Neuronal stem cell (in vitro differentiated cells): ENCODE data around the gene FYN.
A peak's percentile ranks its signal among the peaks of the same experiment; 100 is the strongest.

Source experiments
- DNase-seq: peaks from one replicate; pipeline ENCODE4 v3.0.0-alpha.2; 2013; ENCODE audit warnings: low spot score
- H2AFZ ChIP-seq: one replicate; pipeline ENCODE4 v1.6.1; 2013; ENCODE audit warnings: mild to moderate bottlenecking, low read length, inconsistent platforms
- H2AK5ac ChIP-seq: 2 replicates; pipeline ENCODE4 v1.6.1; 2013; ENCODE audit warnings: low read depth, mild to moderate bottlenecking, inconsistent platforms, low read length, moderate library complexity, mixed read lengths
- H2BK120ac ChIP-seq: 2 replicates; pipeline ENCODE4 v1.6.1; 2013; ENCODE audit warnings: low read depth, mild to moderate bottlenecking, inconsistent platforms, low read length, moderate library complexity, mixed read lengths
- H2BK12ac ChIP-seq: one replicate; pipeline ENCODE4 v1.6.1; 2013; ENCODE audit warnings: low read length, inconsistent platforms
- H2BK15ac ChIP-seq: 2 replicates; pipeline ENCODE4 v1.6.1; 2013; ENCODE audit warnings: mild to moderate bottlenecking, low read length, inconsistent platforms, mixed read lengths
- H2BK5ac ChIP-seq: one replicate; pipeline ENCODE4 v1.6.1; 2013; ENCODE audit warnings: inconsistent platforms, mild to moderate bottlenecking, low read length, moderate library complexity
- H3K14ac ChIP-seq: one replicate; pipeline ENCODE4 v1.6.1; 2013; ENCODE audit warnings: low read length, inconsistent platforms
- H3K18ac ChIP-seq: 2 replicates; pipeline ENCODE4 v1.6.1; 2013; ENCODE audit warnings: low read length, inconsistent platforms
- H3K23ac ChIP-seq: 2 replicates; pipeline ENCODE4 v1.6.1; 2013; ENCODE audit warnings: low read depth, mild to moderate bottlenecking, mixed read lengths, low read length, inconsistent platforms; ENCODE audit not compliant: poor library complexity
- H3K27ac ChIP-seq: replicated peaks from 3 replicates; pipeline ENCODE4 v1.5.1; 2013; ENCODE audit warnings: low read length, inconsistent platforms
- H3K27me3 ChIP-seq, 3 experiments: 2 replicates each; pipeline ENCODE4 v1.6.1; 2013; ENCODE audit warnings: low read length in 3 of 3, mild to moderate bottlenecking in 2 of 3, inconsistent platforms in 1 of 3, low read depth in 1 of 3, mixed read lengths in 1 of 3, moderate library complexity in 1 of 3; ENCODE audit not compliant: control insufficient read depth in 3 of 3, insufficient read depth in 3 of 3
- H3K36me3 ChIP-seq, 2 donors: replicated peaks in 1 of 2; 2 replicates each; pipeline ENCODE4 v1.6.1; 2013; ENCODE audit warnings: low read length in 2 of 2; ENCODE audit not compliant: control insufficient read depth in 2 of 2, insufficient read depth in 2 of 2
- H3K4ac ChIP-seq: 2 replicates; pipeline ENCODE4 v1.6.1; 2013; ENCODE audit warnings: inconsistent platforms, mild to moderate bottlenecking, low read length, moderate library complexity
- H3K4me1 ChIP-seq, 2 donors: 1 replicate in 1 of 2; 2 replicates in 1 of 2; pipeline ENCODE4 v1.6.1; 2013; ENCODE audit warnings: low read length in 2 of 2, low read depth in 1 of 2; ENCODE audit not compliant: control insufficient read depth in 2 of 2, insufficient read depth in 1 of 2
- H3K4me2 ChIP-seq: one replicate; pipeline ENCODE4 v1.6.1; 2013; ENCODE audit warnings: mild to moderate bottlenecking, low read length, inconsistent platforms; ENCODE audit not compliant: insufficient read depth, poor library complexity, severe bottlenecking
- H3K4me3 ChIP-seq, 2 donors: 2 replicates each; pipeline ENCODE4 v1.5.1; 2013; ENCODE audit warnings: low read length in 2 of 2, mild to moderate bottlenecking in 2 of 2, inconsistent platforms in 1 of 2, moderate library complexity in 1 of 2
- H3K79me1 ChIP-seq: one replicate; pipeline ENCODE4 v1.6.1; 2013; ENCODE audit warnings: low read depth, mild to moderate bottlenecking, inconsistent platforms, low read length, moderate library complexity
- H3K9ac ChIP-seq: one replicate; pipeline ENCODE4 v1.6.1; 2013; ENCODE audit warnings: mild to moderate bottlenecking, low read depth, low read length, inconsistent platforms; ENCODE audit not compliant: poor library complexity
- H3K9me3 ChIP-seq, 2 donors: replicated peaks in 1 of 2; 2 replicates each; pipeline versions ENCODE3 to v1.6.1; 2013; ENCODE audit warnings: low read length in 2 of 2, mild to moderate bottlenecking in 2 of 2, inconsistent platforms in 1 of 2, low read depth in 1 of 2, mixed read lengths in 1 of 2, moderate library complexity in 1 of 2; ENCODE audit not compliant: control insufficient read depth in 2 of 2, insufficient read depth in 1 of 2
- H4K8ac ChIP-seq: one replicate; pipeline ENCODE4 v1.6.1; 2013; ENCODE audit warnings: low read depth, mild to moderate bottlenecking, inconsistent platforms, low read length, moderate library complexity
- H4K91ac ChIP-seq: one replicate; pipeline ENCODE4 v1.6.1; 2013; ENCODE audit warnings: low read length, low read depth, mild to moderate bottlenecking, inconsistent platforms; ENCODE audit not compliant: poor library complexity
- WGBS, 2 donors: extraction: QIAGEN DNeasy Blood & Tissue Kit; methylation state at CpG; one replicate each; pipeline ENCODE4 v1.1.7; 2013; ENCODE audit warnings: missing lambda C conversion rate in 2 of 2, mixed read lengths in 1 of 2; ENCODE audit not compliant: insufficient read length in 2 of 2, insufficient replicate concordance in 1 of 2; ENCODE audit errors: extremely low coverage in 2 of 2; 5-methylcytosine and 5-hydroxymethylcytosine counted together

Gene FYN

GRCh38 chr6:111793711-111794111 is 79.5 kb downstream of the FYN start:
- peak overlapping the region; percentile 14 for H3K14ac ChIP-seq
- no peaks in the 10 kb centered on the region for H3K27me3 ChIP-seq
- H2BK12ac ChIP-seq: no peak overlapping the region
- no peak overlapping the region for H2BK15ac ChIP-seq
- DNase-seq: no peak
- no peak overlapping the region for H3K9ac ChIP-seq
- H4K8ac ChIP-seq: no peak overlapping the region
- H3K18ac ChIP-seq: peak overlapping the region; percentile 87
- H2BK5ac ChIP-seq: peak overlapping the region; percentile 18
- H2AFZ ChIP-seq: no peak overlapping the region
- H4K91ac ChIP-seq: no peak overlapping the region
- H3K36me3 ChIP-seq: peaks cover 0 to 35% of the 10 kb centered on the region in 2 donors
- H3K79me1 ChIP-seq: no peaks in the 10 kb centered on the region
- H3K23ac ChIP-seq: no peak overlapping the region
- H3K9me3 ChIP-seq: no peaks in the 10 kb centered on the region
- no peak overlapping the region for H2AK5ac ChIP-seq
- H3K4me1 ChIP-seq: peaks cover 22 to 25% of the 10 kb centered on the region in 2 donors
- peak overlapping the region; percentile 15 for H3K27ac ChIP-seq
- H3K4ac ChIP-seq: no peak overlapping the region
- H3K4me2 ChIP-seq: no peak overlapping the region
- H2BK120ac ChIP-seq: no peak overlapping the region
- H3K4me3 ChIP-seq: no peak overlapping the region
- no CpG with 5 or more reads among the region's 8 CpGs for whole genome bisulfite sequencing, 2 donors

GRCh38 chr6:111792914-111793700 is 80.1 kb downstream of the FYN start:
- DNase-seq: no peak
- Histone ChIP-seq H3K79me1 (no peaks in the 10 kb centered on the region), H3K27me3 (no peaks in the 10 kb centered on the region), H3K4me3 (no peak overlapping the region), H2BK120ac (no peak overlapping the region), H2AK5ac (no peak overlapping the region), H3K27ac (no peak overlapping the region), H2BK5ac (no peak overlapping the region), H3K4ac (no peak overlapping the region), H2AFZ (no peak overlapping the region), H4K91ac (no peak overlapping the region), H2BK15ac (no peak overlapping the region), H3K18ac (no peak overlapping the region), H3K9me3 (no peaks in the 10 kb centered on the region), H2BK12ac (no peak overlapping the region), H3K14ac (no peak overlapping the region), H4K8ac (no peak overlapping the region), H3K4me2 (no peak overlapping the region), H3K9ac (no peak overlapping the region), H3K23ac (no peak overlapping the region), H3K36me3 (peaks cover 0 to 30% of the 10 kb centered on the region in 2 donors), H3K4me1 (peaks cover 23 to 31% of the 10 kb centered on the region in 2 donors)
- WGBS, 2 donors: no CpG with 5 or more reads among the region's 10 CpGs

- Histone ChIP-seq H3K27me3 (no peaks in the 10 kb centered on the region), H4K91ac (no peak overlapping the region), H3K14ac (no peak overlapping the region), H3K79me1 (no peaks in the 10 kb centered on the region), H2BK5ac (no peak overlapping the region), H3K9me3 (no peaks in the 10 kb centered on the region), H2BK12ac (no peak overlapping the region), H3K4me2 (no peak overlapping the region), H3K4me3 (no peak overlapping the region), H4K8ac (no peak overlapping the region), H2BK120ac (no peak overlapping the region), H2AFZ (no peak overlapping the region), H3K9ac (no peak overlapping the region), H3K4ac (no peak overlapping the region), H3K4me1 (peaks cover 31 to 35% of the 10 kb centered on the region in 2 donors), H3K36me3 (peaks cover 0 to 34% of the 10 kb centered on the region in 2 donors), H3K23ac (no peak overlapping the region), H3K18ac (no peak overlapping the region), H2BK15ac (no peak overlapping the region), H2AK5ac (no peak overlapping the region), H3K27ac (no peak overlapping the region)
- no CpG with 5 or more reads among the region's 2 CpGs for WGBS, 2 donors
- no peak for DNase-seq
Measured at GRCh38 chr6:111792241-111792640, 81.0 kb downstream of the FYN start.

GRCh38 chr6:111791415-111791814 is 81.8 kb downstream of the FYN start:
- DNase-seq: no peak
- Histone ChIP-seq H3K4me1 (peaks cover 31 to 35% of the 10 kb centered on the region in 2 donors), H2AK5ac (no peak overlapping the region), H2BK120ac (no peak overlapping the region), H2BK15ac (no peak overlapping the region), H3K9me3 (no peaks in the 10 kb centered on the region), H3K4me2 (no peak overlapping the region), H2BK12ac (no peak overlapping the region), H3K18ac (no peak overlapping the region), H3K4me3 (no peak overlapping the region), H3K79me1 (no peaks in the 10 kb centered on the region), H3K9ac (no peak overlapping the region), H2AFZ (no peak overlapping the region), H3K27ac (no peak overlapping the region), H3K36me3 (peaks cover 0 to 27% of the 10 kb centered on the region in 2 donors), H2BK5ac (no peak overlapping the region), H4K8ac (no peak overlapping the region), H4K91ac (no peak overlapping the region), H3K4ac (no peak overlapping the region), H3K14ac (no peak overlapping the region), H3K23ac (no peak overlapping the region), H3K27me3 (no peaks in the 10 kb centered on the region)
- WGBS, 2 donors: no CpG with 5 or more reads among the region's 2 CpGs
